Keratinocyte (primary cell): ENCODE measurements around the gene ELAVL2. TPM values are rescaled to one million over a fixed set of nuclear protein-coding genes. Genes with fewer than 3 reads are reported as not detected.

Source experiments
- DNase-seq: peaks from one replicate; pipeline ENCODE4 v3.0.0-alpha.2; 2011; ENCODE audit warnings: low read depth, missing footprints, low spot score
- FAIRE-seq: peaks from 2 replicates; lab custom pipeline; 2011; peaks lifted over from hg19 to GRCh38; lab: Jason Lieb, UNC
- H2AFZ ChIP-seq: 2 replicates; pipeline ENCODE4 v1.6.0; 2012; ENCODE audit warnings: low read length, control low read depth, inconsistent platforms; ENCODE audit not compliant: control insufficient read depth
- H3K27ac ChIP-seq: 2 replicates; pipeline ENCODE4 v1.5.1; 2011; ENCODE audit warnings: low read length; ENCODE audit not compliant: control insufficient read depth, insufficient read depth
- H3K27me3 ChIP-seq: 3 replicates; pipeline ENCODE4 v1.6.0; 2011; ENCODE audit warnings: low read length; ENCODE audit not compliant: control insufficient read depth, insufficient read depth; ENCODE audit errors: extremely low read depth
- H3K36me3 ChIP-seq, 2 experiments: 2 replicates in 1 of 2; 3 replicates in 1 of 2; pipeline ENCODE4 v1.5.1; 2011; ENCODE audit warnings: low read length in 2 of 2, mild to moderate bottlenecking in 1 of 2; ENCODE audit not compliant: control insufficient read depth in 2 of 2, insufficient read depth in 2 of 2; ENCODE audit errors: extremely low read depth in 1 of 2
- H3K4me1 ChIP-seq: 3 replicates; pipeline ENCODE4 v1.5.1; 2011; ENCODE audit warnings: low read length; ENCODE audit not compliant: control insufficient read depth, insufficient read depth; ENCODE audit errors: extremely low read depth
- H3K4me2 ChIP-seq: 3 replicates; pipeline ENCODE4 v1.6.0; 2011; ENCODE audit warnings: low read depth, low read length; ENCODE audit not compliant: control insufficient read depth, insufficient read depth; ENCODE audit errors: extremely low read depth
- H3K4me3 ChIP-seq, 3 experiments: fragments of 200-600 bp in 1 of 3; sonication (generic) in 1 of 3; 2 replicates in 2 of 3; 3 replicates in 1 of 3; pipeline ENCODE4 v1.5.1; 2011 to 2016; ENCODE audit warnings: low read length in 3 of 3, mild to moderate bottlenecking in 3 of 3, control low read depth in 2 of 3, inconsistent platforms in 1 of 3, low read depth in 1 of 3, mixed read lengths in 1 of 3, mixed run types in 1 of 3, moderate library complexity in 1 of 3; ENCODE audit not compliant: control insufficient read depth in 2 of 3, insufficient read depth in 2 of 3; ENCODE audit errors: extremely low read depth in 1 of 3
- H3K79me2 ChIP-seq: 2 replicates; pipeline ENCODE4 v1.6.0; 2012; ENCODE audit warnings: low read length; ENCODE audit not compliant: control insufficient read depth, insufficient read depth
- H3K9ac ChIP-seq: 3 replicates; pipeline ENCODE4 v1.6.0; 2011; ENCODE audit warnings: low read length; ENCODE audit not compliant: control insufficient read depth, insufficient read depth; ENCODE audit errors: extremely low read depth
- H3K9me1 ChIP-seq: 3 replicates; pipeline ENCODE4 v1.6.0; 2011; ENCODE audit warnings: low read length; ENCODE audit not compliant: control insufficient read depth, insufficient read depth; ENCODE audit errors: extremely low read depth
- H3K9me3 ChIP-seq: 2 replicates; pipeline ENCODE4 v1.5.1; 2012; ENCODE audit warnings: low read depth, low read length; ENCODE audit not compliant: control insufficient read depth
- H4K20me1 ChIP-seq: 3 replicates; pipeline ENCODE4 v1.6.0; 2011; ENCODE audit warnings: low read length; ENCODE audit not compliant: control insufficient read depth, insufficient read depth; ENCODE audit errors: extremely low read depth
- EZH2 ChIP-seq: IDR thresholded peaks from one replicate; pipeline ENCODE4 v1.6.1; 2012; ENCODE audit warnings: inconsistent platforms, mild to moderate bottlenecking, low read length, moderate library complexity
- dilution Hi-C: fragments of 300-500 bp; cut with MboI; formaldehyde crosslinking; loops from one replicate; pipeline ENCODE4 v1.7.0; 2020; ENCODE audit warnings: low sequenced_read_pairs; ENCODE audit not compliant: extremely low pct_ligation_motif_present
- polyA plus RNA-seq, 5 experiments: library from polyadenylated mRNA; depleted of rRNA in 3 of 5; stranded (reverse) in 3 of 5; stranded (forward) in 1 of 5; unstranded in 1 of 5; fragments of >200 nt; gene quantifications; 1 replicate in 1 of 5; 2 replicates in 3 of 5; 3 replicates in 1 of 5; pipeline versions ENCODE4 v1.2.1 to v1.2.3, GENCODE V29; 2011 to 2012; ENCODE audit warnings: missing spikeins in 2 of 5, low read depth in 1 of 5, low replicate concordance in 1 of 5
- TF ChIP-seq, protein P1 (sequence below), 3 experiments: IDR thresholded peaks in 1 of 3; conservative IDR thresholded peaks in 1 of 3; optimal IDR thresholded peaks in 1 of 3; 2 replicates in 2 of 3; 3 replicates in 1 of 3; pipeline versions ENCODE3 to v1.5.1; 2011; ENCODE audit warnings: low read length in 3 of 3, mild to moderate bottlenecking in 3 of 3, moderate library complexity in 2 of 3, control low read depth in 1 of 3, inconsistent platforms in 1 of 3; ENCODE audit not compliant: insufficient read depth in 2 of 3; ENCODE audit errors: extremely low read depth in 1 of 3

ELAVL2 gene
- polyA plus RNA-seq, 1 donor (not counting 4 experiments of a cell fraction or from before 2014, with no cell fraction given) = 4.3 TPM

DNA sequence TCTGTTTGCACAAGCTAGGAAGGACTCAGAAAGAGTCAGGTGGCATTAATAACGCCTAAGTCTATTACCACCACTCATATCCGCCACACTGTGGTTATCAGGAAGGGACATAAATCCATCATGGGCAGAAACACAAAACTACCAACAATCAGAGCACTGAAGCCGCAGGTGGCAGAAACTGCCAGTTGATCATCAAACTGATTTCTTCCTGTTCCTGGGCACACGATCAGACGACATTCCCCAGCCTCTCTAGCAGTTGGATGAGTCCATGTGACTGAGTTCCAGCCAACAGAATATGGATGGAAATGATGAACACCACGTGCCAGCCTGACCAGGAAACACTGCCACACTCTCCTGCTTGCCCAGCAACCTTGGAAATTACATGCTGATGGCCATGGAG is 181.7 kb downstream of the ELAVL2 start:
- no peaks in the 10 kb centered on the region for H3K9me1 ChIP-seq
- dilution Hi-C loops = no loop called here
- no peak overlapping the region for H3K4me2 ChIP-seq
- no peak for DNase-seq
- H3K4me1 ChIP-seq = no peaks in the 10 kb centered on the region
- H3K4me3 ChIP-seq = no peak overlapping the region
- no peak for FAIRE-seq
- no peak overlapping the region for H3K27ac ChIP-seq
- no peaks in the 10 kb centered on the region for H3K36me3 ChIP-seq
- no peak overlapping the region for H2AFZ ChIP-seq
- no peak overlapping the region for H3K9ac ChIP-seq
- H3K9me3 ChIP-seq = no peaks in the 10 kb centered on the region
- H3K27me3 ChIP-seq = no peaks in the 10 kb centered on the region
- H3K79me2 ChIP-seq = no peaks in the 10 kb centered on the region
- no peaks in the 10 kb centered on the region for H4K20me1 ChIP-seq
- TF ChIP-seq, protein P1, sequence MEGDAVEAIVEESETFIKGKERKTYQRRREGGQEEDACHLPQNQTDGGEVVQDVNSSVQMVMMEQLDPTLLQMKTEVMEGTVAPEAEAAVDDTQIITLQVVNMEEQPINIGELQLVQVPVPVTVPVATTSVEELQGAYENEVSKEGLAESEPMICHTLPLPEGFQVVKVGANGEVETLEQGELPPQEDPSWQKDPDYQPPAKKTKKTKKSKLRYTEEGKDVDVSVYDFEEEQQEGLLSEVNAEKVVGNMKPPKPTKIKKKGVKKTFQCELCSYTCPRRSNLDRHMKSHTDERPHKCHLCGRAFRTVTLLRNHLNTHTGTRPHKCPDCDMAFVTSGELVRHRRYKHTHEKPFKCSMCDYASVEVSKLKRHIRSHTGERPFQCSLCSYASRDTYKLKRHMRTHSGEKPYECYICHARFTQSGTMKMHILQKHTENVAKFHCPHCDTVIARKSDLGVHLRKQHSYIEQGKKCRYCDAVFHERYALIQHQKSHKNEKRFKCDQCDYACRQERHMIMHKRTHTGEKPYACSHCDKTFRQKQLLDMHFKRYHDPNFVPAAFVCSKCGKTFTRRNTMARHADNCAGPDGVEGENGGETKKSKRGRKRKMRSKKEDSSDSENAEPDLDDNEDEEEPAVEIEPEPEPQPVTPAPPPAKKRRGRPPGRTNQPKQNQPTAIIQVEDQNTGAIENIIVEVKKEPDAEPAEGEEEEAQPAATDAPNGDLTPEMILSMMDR (optimal IDR thresholded peaks at IDR 0.05 in 1 of 3, IDR thresholded peaks at IDR 0.05 in 1 of 3, conservative IDR thresholded peaks at IDR 0.05 in 1 of 3; ENCODE audit: extremely low read depth in 1 of 3, insufficient read depth in 2 of 3, low read length in 3 of 3) = no peak
- no peak for TF ChIP-seq EZH2

DNA sequence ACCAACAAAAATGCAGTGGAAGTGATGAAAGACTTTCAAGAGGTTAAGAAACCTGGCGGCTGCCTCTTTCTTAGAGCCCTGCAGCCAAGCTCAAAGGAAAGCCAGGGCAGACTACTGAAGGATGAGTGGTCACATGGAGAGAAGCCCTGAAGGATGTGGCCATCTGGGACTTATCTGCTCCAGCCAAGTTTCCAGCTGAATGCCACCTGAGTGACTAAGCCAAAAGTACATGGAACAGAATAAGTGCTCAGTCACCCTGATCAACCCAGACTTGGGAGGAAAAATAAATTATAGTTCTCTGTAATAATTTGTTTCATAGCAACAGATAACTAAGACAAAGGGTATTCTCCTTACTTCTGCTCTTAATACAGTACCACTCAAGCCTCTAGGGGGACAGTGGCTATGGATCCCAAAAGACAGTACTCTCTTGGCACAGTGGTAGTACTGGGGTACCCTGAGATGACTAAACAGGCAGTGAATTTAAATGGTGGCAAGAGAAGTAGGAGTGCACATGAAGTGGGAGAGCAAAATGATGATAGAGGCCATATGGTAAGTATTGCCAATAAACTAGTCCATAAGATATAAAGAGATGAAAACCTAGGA is 182.3 kb downstream of the ELAVL2 start:
- no peaks in the 10 kb centered on the region for H3K4me1 ChIP-seq
- no peak for FAIRE-seq
- no peaks in the 10 kb centered on the region for H3K9me1 ChIP-seq
- no peaks in the 10 kb centered on the region for H3K79me2 ChIP-seq
- H3K27me3 ChIP-seq = no peaks in the 10 kb centered on the region
- no peaks in the 10 kb centered on the region for H4K20me1 ChIP-seq
- H2AFZ ChIP-seq = no peak overlapping the region
- H3K9me3 ChIP-seq = no peaks in the 10 kb centered on the region
- no peak for TF ChIP-seq EZH2
- TF ChIP-seq, protein P1 (optimal IDR thresholded peaks at IDR 0.05 in 1 of 3, IDR thresholded peaks at IDR 0.05 in 1 of 3, conservative IDR thresholded peaks at IDR 0.05 in 1 of 3; ENCODE audit: extremely low read depth in 1 of 3, insufficient read depth in 2 of 3, low read length in 3 of 3) = no peak
- dilution Hi-C loops = no loop called here
- H3K4me2 ChIP-seq = no peak overlapping the region
- no peaks in the 10 kb centered on the region for H3K36me3 ChIP-seq
- no peak for DNase-seq
- H3K27ac ChIP-seq = no peak overlapping the region
- H3K9ac ChIP-seq = no peak overlapping the region
- no peak overlapping the region for H3K4me3 ChIP-seq
